T-helper 2 cell treated with Interferon-gamma antibody and Interleukin-4, amounts not matched to agents 100 ng/mL and 5 ng/mL, for 36 hours (primary cell): ENCODE results near the gene ENTR1. TPM values are rescaled to one million over a fixed set of nuclear protein-coding genes. Genes with fewer than 3 reads are reported as not detected.

Experiments used
- intact Hi-C: fragments of 100-400 bp; cut with micrococcal nuclease; formaldehyde crosslinking; loops from one replicate; pipeline ENCODE4 v1.15.1; 2023
- total RNA-seq: library from RNA; stranded (reverse); gene quantifications from 2 replicates; pipeline ENCODE4 v1.2.3, GENCODE V29; 2022

ENTR1 gene
- total RNA-seq, 1 donor from 2014 or later = 69.9 TPM

DNA sequence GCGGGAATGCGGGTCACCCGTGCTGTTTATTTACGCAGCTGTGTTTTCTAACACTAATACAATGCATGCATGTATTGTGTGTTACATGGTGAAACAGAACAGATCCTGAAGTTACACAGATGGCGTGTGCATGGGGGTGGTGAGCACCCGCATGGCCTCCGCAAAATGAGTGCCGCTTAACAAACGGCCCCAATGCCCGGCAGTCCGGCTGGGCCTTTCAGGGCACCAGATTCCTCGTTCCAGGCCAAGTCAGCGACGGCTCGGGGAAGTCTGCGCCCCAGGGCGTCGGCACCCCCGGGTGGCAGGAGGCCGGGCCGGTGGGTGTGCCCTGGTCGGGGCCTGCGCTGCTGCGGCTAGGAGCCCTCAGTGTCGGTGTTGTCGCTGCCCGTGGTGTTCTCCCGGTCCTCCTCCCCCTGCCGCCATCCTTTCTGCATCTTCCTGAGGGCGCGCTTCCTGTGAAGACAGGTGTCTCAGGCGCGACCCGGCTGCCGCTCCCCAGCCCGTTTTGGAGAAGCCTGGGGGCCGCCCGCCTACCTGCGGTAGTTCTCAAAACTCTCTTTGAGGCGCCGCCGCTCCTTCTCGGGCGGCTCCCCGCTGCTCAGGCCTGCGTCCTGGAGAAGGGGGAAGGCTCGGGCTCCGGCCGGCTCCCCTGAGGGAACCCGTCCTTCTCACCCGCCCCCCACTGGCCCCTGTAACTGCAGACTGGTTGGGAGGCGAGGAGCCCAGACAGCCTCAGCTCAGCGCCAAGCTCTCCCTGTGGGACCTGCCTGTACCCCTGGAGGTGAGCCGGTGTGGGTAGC is 46.3 kb downstream of the ENTR1 start:
- intact Hi-C loops = loop anchor here (1.0 to 5.0 kb wide), 6 partner anchors 21 to 457 kb away; partner anchors contain the start of genes CAMSAP1, QSOX2, SEC16A and SNAPC4

DNA sequence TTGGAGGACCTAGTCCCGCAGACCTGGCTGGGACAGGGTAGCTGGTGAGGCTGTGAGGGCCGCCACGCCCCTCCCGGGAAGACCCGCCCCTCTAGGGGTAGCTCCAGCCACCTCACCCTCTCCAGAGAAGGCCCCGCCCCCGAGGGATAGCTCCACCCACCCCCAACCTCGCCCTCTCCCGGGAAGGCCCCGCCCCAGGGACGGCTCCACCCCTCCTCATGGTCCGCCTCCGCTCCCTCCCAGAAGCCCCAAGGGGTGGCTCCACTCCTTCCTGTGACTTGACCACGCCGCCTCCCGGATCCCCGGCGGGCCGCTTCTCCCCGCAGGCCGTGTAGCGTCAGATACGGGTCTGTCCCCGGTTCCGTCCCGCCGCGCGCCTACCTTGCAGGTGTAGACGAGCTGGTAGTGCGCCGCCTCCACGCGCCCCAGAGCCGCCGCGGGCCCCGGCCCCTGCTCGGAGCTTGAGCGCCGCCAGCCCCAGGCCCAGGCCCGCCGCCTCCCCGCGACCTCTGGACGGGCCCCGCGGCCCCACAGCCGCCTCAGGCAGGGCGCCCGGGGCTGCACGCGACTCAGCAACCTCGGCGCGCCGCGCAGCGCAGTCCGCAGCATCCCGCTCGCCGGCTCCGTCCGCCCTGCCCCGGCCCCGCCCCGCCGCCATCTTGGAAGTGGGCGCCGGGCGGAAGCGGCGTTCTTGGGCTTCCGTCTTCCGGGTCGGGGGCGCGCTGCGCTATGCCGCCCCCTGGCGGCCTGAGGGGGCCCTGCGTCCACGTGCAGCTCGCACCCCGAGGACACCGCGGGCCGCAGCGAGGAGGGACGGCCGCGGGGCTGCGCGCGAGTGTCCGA is 47.1 kb downstream of the ENTR1 start, which contains the start of gene DNLZ:
Gene DNLZ, minus strand, starts transcription at position 639 of the 843 bp plus-strand sequence. Its CDS starts 30 bp downstream, at position 609.
- intact Hi-C loops = loop anchor here (1.0 to 5.0 kb wide), 6 partner anchors 21 to 456 kb away; partner anchors contain the start of genes CAMSAP1, QSOX2, SEC16A and SNAPC4

DNA sequence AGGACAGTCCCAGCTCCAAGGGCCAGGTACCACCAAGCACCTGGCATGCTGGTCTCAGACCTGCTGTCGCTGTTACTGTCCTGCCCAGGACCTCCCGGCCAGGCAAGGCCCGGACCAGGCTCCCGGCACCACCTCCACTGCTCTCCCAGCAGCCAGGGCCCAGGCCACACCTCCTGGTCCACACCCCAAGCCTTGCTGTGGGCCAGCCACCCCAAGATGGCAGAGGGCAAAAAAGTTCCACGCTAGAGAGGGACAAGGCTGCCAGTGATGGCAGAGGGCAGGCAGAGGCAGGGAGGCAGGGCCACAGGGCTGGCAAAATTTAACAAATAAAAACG is 48.0 kb downstream of the ENTR1 start:
- intact Hi-C loops = loop anchor here (2.0 to 5.0 kb wide), 3 partner anchors 20 to 455 kb away; partner anchors contain the start of genes CAMSAP1 and SNAPC4

GRCh38 chr9:136361754-136362449 is 48.5 kb downstream of the ENTR1 start:
- intact Hi-C loops = loop anchor here (2.0 to 5.0 kb wide), 3 partner anchors 19 to 455 kb away; partner anchors contain the start of genes CAMSAP1 and SNAPC4

DNA sequence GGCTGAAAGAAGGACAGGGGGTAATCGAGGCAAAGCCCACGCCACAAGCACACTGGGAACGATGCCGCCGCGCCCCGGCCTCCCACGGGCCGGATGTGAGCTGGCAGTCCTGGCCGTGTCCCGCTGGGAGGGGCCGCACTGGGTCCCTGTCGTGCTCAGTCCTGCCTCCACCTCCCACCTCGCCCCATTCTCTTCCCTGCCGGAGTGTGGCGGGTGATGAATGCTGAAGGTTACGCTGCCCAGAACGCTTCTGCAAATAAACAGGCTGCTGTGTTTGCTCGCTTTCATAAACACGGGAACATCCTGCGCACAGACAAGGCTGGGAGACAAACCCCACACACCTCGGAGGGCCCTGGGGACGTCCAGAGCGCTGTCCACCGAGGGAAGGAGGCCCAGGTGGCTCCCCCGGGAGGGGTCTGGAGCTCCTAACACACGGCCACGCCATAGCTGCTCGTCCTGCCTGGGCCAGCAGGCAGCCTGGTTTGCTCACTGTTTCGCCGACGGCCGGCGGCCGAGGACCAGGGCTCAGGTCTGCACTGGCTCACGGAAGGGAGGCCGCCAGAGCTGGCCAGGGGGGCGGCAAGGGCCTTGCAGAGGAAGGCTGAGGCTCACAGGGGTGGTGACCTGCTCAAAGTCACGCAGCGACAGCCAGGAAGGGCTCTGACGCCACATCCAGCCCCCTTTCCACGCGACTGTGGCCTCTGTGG is 49.2 kb downstream of the ENTR1 start:
- intact Hi-C loops = loop anchor here (5.0 kb wide), 1 partner anchor 454 kb away; the partner anchor contains the start of gene CAMSAP1

- intact Hi-C loops = loop anchor here (5.0 kb wide), 1 partner anchor 453 kb away; the partner anchor contains the start of gene CAMSAP1
These were observed 50.4 kb downstream of the ENTR1 start for GRCh38 chr9:136359774-136360718.

DNA sequence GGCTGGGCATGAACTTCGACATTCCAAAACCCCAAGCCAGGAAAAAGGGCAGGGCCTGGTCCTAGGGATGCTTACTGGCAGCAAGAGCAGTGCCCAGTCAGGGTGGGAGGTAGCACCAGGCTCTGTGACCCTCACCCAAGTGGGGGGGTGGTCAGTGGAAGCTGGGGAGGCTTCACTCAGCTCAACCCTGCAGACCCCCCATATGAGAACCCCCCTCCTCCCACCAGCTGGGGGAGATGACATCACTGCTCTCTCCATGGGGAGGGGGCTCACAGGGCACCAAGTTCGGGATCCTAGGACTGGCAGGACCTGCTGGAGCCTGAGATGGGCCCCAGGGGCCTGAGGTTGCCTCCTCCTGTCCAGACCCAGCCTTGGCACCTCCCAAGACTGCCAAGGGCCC is 51.5 kb downstream of the ENTR1 start:
- intact Hi-C loops = no loop called here

- intact Hi-C loops = no loop called here
These were observed 52.4 kb downstream of the ENTR1 start for GRCh38 chr9:136358016-136358415.

DNA sequence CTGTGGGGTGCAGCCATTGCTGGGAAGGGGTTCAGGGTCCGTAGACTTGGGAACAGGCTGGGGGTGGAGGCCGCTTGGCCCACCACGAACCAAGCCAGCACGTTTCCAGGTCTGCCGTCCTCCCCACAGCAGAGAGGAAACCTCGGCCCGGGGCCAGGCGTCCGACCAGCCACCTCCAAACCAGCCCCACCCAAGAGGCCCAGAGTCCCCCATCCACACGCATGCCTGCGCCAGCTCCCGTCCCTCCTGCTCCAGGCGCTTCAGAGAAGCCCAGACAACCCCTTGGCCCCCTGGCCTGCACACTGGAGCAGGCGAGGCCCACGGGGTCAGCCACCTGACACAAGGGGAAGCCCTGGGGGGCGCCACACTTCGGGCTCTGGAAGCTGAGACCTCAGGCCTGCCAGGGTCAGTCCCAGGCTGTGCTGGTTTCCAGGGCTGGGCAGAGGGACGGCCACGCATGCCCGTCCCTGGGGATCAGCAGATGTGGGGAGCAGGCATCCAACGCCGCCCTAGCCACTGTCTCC is 53.1 kb downstream of the ENTR1 start:
- intact Hi-C loops = no loop called here

GRCh38 chr9:136355616-136356557 is 54.5 kb downstream of the ENTR1 start:
- intact Hi-C loops = no loop called here

DNA sequence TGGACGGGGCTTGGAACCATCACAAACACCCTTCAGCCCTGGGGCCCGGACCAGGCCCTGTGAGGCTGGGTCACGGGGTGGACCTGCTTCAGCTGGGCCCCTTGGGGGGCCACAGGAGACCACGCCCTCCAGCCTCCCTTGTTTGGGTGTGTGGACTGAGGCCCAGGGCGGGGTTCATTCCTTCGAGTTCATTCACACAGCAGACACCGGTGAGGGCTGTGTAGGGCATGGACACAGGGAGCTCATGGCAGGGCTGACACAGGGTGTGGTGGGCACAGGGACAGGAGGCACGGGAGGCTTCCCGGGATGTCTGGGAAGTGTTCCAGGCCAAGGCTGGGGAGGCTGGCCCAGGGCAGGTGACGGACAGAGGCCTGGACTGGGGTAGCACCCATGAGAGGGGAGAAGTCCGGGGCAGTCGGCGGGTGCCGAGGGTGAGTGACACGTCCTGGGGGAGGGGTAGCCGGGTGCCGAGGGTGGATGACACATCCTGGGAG is 55.8 kb downstream of the ENTR1 start:
- intact Hi-C loops = no loop called here

DNA sequence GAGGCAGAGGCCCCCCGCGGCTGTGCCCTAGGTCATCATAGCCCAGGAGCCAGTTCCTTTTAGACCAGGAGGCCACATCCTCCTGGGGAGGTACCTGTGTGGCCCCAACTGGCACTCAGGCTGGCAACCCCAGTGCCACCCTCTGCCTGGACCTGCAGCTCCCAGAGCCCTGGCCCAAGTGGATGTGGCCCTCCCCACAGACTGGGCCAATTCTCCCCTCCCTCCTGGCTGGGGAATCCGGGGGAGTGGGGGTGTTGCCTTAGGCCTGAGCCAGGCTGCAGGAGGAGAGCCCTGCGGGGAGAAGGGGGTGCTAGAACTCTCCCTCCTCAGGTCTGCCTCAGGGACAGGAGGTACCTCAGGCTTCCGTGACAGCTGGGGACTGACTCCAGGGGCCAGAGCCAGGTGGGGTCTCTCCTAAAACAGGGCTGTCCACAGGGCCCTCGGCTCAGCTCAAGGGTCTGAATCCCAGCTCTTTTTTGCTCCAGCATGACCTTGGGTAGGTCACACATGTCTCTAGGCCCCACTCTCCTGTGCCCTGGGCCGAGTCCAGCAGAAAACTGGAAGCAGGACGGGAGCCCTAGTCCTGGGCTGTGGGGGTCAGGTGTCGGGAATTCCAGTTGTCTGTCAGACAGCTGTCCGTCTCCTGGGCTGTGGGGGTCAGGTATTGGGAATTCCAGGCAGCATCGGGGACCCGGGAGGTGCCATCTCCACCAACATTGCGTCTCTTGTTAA is 56.5 kb downstream of the ENTR1 start:
- intact Hi-C loops = no loop called here

DNA sequence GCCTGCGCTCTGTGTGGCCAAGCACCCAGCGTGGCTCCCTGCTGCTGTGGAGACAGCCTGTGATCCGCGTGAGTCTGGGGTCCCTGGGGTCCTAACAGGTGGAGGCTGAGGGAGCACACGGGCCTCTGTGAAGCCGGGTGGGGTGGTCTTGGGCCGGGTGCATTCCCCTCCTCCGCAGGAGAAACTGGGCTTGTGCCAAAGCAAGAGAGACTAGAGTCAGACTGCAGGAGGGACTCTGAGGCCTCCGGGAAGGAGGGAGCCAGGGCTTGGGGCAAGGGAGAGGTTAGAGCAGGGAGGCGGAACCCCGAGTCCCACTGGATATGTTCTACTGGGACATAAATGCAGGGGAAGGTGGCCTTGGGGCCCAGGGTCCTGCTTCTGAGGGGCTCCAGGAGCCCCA is 57.3 kb downstream of the ENTR1 start:
- intact Hi-C loops = no loop called here

GRCh38 chr9:136352682-136353081 is 57.7 kb downstream of the ENTR1 start:
- intact Hi-C loops = no loop called here
